Heart right ventricle (tissue), 16 donors: ENCODE measurements around the gene SNX20. TPM values are rescaled to one million over a fixed set of nuclear protein-coding genes. Genes with fewer than 3 reads are reported as not detected.

Source experiments
- ATAC-seq, 8 donors: fragments of 200-7000 bp; cut with Tn5 transposase; one replicate each; pipeline ENCODE4 v1.9.1; 2020; ENCODE audit warnings: mild to moderate bottlenecking in 8 of 8, moderate library complexity in 8 of 8, moderate number of reproducible peaks in 1 of 8
- DNase-seq, 2 donors: peaks; one replicate each; pipeline ENCODE4 v3.0.0-alpha.2; 2020
- H3K27ac ChIP-seq, 10 donors: fragments of 200-600 bp; sonication (generic) in 2 of 10; one replicate each; pipeline versions ENCODE4 v1.5.0 to v1.8.0; 2020 to 2022; ENCODE audit warnings: mild to moderate bottlenecking in 3 of 10
- H3K27me3 ChIP-seq, 7 donors: fragments of 200-600 bp; one replicate each; pipeline ENCODE4 v1.8.0; 2021 to 2022; ENCODE audit warnings: mild to moderate bottlenecking in 2 of 7
- H3K36me3 ChIP-seq, 9 donors: fragments of 200-600 bp; sonication (generic) in 1 of 9; one replicate each; pipeline versions ENCODE4 v1.5.0 to v1.8.0; 2020 to 2022; ENCODE audit warnings: mild to moderate bottlenecking in 2 of 9
- H3K4me1 ChIP-seq, 9 donors: fragments of 200-600 bp; sonication (generic) in 1 of 9; one replicate each; pipeline versions ENCODE4 v1.5.0 to v1.8.0; 2020 to 2022; ENCODE audit warnings: mild to moderate bottlenecking in 4 of 9
- H3K4me3 ChIP-seq, 10 donors: fragments of 200-600 bp; sonication (generic) in 2 of 10; one replicate each; pipeline versions ENCODE4 v1.5.0 to v1.8.0; 2020 to 2022; ENCODE audit warnings: mild to moderate bottlenecking in 7 of 10, moderate library complexity in 2 of 10
- H3K9me3 ChIP-seq, 11 donors: fragments of 200-600 bp in 10 of 11; sonication (generic) in 2 of 11; one replicate each; pipeline versions ENCODE4 v1.5.0 to v1.8.0; 2013 to 2022; ENCODE audit warnings: mild to moderate bottlenecking in 2 of 11, control low read depth in 1 of 11, moderate library complexity in 1 of 11
- CTCF ChIP-seq, 9 donors: fragments of 200-600 bp; sonication (generic) in 2 of 9; IDR thresholded peaks; one replicate each; pipeline versions ENCODE4 v1.5.0 to v1.8.0; 2021 to 2022; ENCODE audit warnings: antibody characterized with exemption in 9 of 9, mild to moderate bottlenecking in 5 of 9, moderate library complexity in 1 of 9
- WGBS, 2 donors: extraction: QIAGEN DNeasy Blood & Tissue Kit; methylation state at CpG; one replicate each; pipeline ENCODE4 v1.1.7; 2013; ENCODE audit warnings: inconsistent platforms in 1 of 2; 5-methylcytosine and 5-hydroxymethylcytosine counted together
- intact Hi-C, 10 donors: fragments of 100-400 bp; cut with DNase I; formaldehyde crosslinking; loops; one replicate each; pipeline versions ENCODE4 v1.11.1 to v1.14.2; 2022
- polyA plus RNA-seq, 2 donors: library from polyadenylated mRNA; stranded (reverse); fragments of 200-250 nt; gene quantifications; one replicate each; pipeline ENCODE4 v1.2.3, GENCODE V29; 2013
- total RNA-seq, 10 donors: library from RNA; stranded (reverse); fragmentation: NEBNext Ultra II Directional in 3 of 10; extraction: Animal tissue kit (Norgen Biotek cat#: 25700) in 3 of 10; gene quantifications; one replicate each; pipeline versions ENCODE4 v1.2.1 to v1.2.4, GENCODE V29; 2021 to 2023
- donor health status: Arrhythmogenic right ventricular cardiomyopathy.
- donor health status: ischemic (EF 13 %, LVEDD 7.1; RV severe dilation, severe dysfunction).
- donor health status: healthy with polysubstance abuse.
- donor health status: DM: no; HTN: yes; CAD: no.
- donor health status: DM: no; HTN: no; CAD: no.
- donor health status: ischemic (EF 25% LVEDD 6.9; RV normal size, moderate dysfunction).
- donor health status: ischemic (EF 25% LVEDD 5.7; RV mildly dilated, moderate dysfunction).
- donor health status: healthy.
- donor health status: DM: yes; HTN: yes; CAD: no.
- donor health status: Ischemic cardiomyopathy.
- donor health status: ischemic (EF 35%, LVEDD 5.7; RV mildly dilated, moderate dysfunction).
- donor health status: nonischemic (EF 11% LVEDD 7.7; RV severe dilation, severe dysfunction).
- donor health status: DM: yes; HTN: yes; CAD: no.
- donor health status: PGD.
- donor health status: ischemic (EF 29% LVEDD 5.4; RV normal size, mild dysfunction).
- donor health status: nonischemic (EF 23%, LVEDD 6.1; RV moderate dilation, normal function).

The SNX20 gene
- total and polyA plus RNA-seq, 12 donors: 0.08 to 7.1 (median 0.63) TPM

GRCh38 chr16:50643192-50643591, 37.9 kb downstream of the SNX20 start:
- intact Hi-C loops: loop anchor here in 2 of 10 donors (10.0 kb wide), 2 partner anchors 98 to 268 kb away; partner anchors contain the start of gene NKD1 (in 1 of the 2)

GRCh38 chr16:50642349-50642748, 38.8 kb downstream of the SNX20 start:
- H3K4me3 ChIP-seq: no peak overlapping the region
- no peaks in the 10 kb centered on the region for H3K36me3 ChIP-seq
- H3K9me3 ChIP-seq: no peaks in the 10 kb centered on the region
- H3K27me3 ChIP-seq: peaks cover 0 to 21% (median 6%) of the 10 kb centered on the region in 7 donors
- no peak overlapping the region for H3K27ac ChIP-seq
- TF ChIP-seq CTCF (IDR thresholded peaks at IDR 0.05): no peak
- H3K4me1 ChIP-seq: no peaks in the 10 kb centered on the region
- WGBS, 2 donors: 95% methylated on average over 5 of the region's 5 CpGs
- intact Hi-C loops: loop anchor here in 2 of 10 donors (10.0 kb wide), 2 partner anchors 98 to 268 kb away; partner anchors contain the start of gene NKD1 (in 1 of the 2)
- ATAC-seq: no peak
- DNase-seq: no peak

More at GRCh38 chr16:50643192-50643591, 37.9 kb downstream of the SNX20 start:
- no peak overlapping the region for H3K27ac ChIP-seq
- H3K4me3 ChIP-seq: no peak overlapping the region
- WGBS, 2 donors: 75 to 90% methylated on average over 4 of the region's 4 CpGs
- H3K4me1 ChIP-seq: no peaks in the 10 kb centered on the region
- no peaks in the 10 kb centered on the region for H3K9me3 ChIP-seq
- no peak for ATAC-seq
- H3K36me3 ChIP-seq: no peaks in the 10 kb centered on the region
- H3K27me3 ChIP-seq: peaks cover 0 to 21% (median 6%) of the 10 kb centered on the region in 7 donors
- no peak for TF ChIP-seq CTCF (IDR thresholded peaks at IDR 0.05)
- no peak for DNase-seq

GRCh38 chr16:50641818-50642187, 39.3 kb downstream of the SNX20 start:
- no peaks in the 10 kb centered on the region for H3K9me3 ChIP-seq
- no peaks in the 10 kb centered on the region for H3K4me1 ChIP-seq
- intact Hi-C loops: loop anchor here in 2 of 10 donors (10.0 kb wide), 2 partner anchors 97 to 267 kb away; partner anchors contain the start of gene NKD1 (in 1 of the 2)
- H3K27ac ChIP-seq: no peak overlapping the region
- H3K36me3 ChIP-seq: no peaks in the 10 kb centered on the region
- no peak for ATAC-seq
- no peak for DNase-seq
- 91 to 94% methylated on average over 4 of the region's 4 CpGs for WGBS, 2 donors
- H3K4me3 ChIP-seq: no peak overlapping the region
- no peak for TF ChIP-seq CTCF (IDR thresholded peaks at IDR 0.05)
- H3K27me3 ChIP-seq: peaks cover 0 to 21% (median 6%) of the 10 kb centered on the region in 7 donors

- H3K27ac ChIP-seq: no peak overlapping the region
- intact Hi-C loops: loop anchor here in 2 of 10 donors (10.0 kb wide), 2 partner anchors 96 to 266 kb away; partner anchors contain the start of gene NKD1 (in 1 of the 2)
- ATAC-seq (no peak), DNase-seq (no peak)
- no peak overlapping the region for H3K4me3 ChIP-seq
- no peaks in the 10 kb centered on the region for H3K9me3 ChIP-seq
- H3K36me3 ChIP-seq: no peaks in the 10 kb centered on the region
- peaks cover 0 to 21% (median 6%) of the 10 kb centered on the region in 7 donors for H3K27me3 ChIP-seq
- H3K4me1 ChIP-seq: no peaks in the 10 kb centered on the region
- TF ChIP-seq CTCF (IDR thresholded peaks at IDR 0.05): no peak
- 82% methylated on average over 15 of the region's 15 CpGs for WGBS, 2 donors
Observed at GRCh38 chr16:50640919-50641817, 39.9 kb downstream of the SNX20 start.
